IMR-90 (cell line): ENCODE results near the gene SAMD4B.

ENCODE experiments used
- BHLHE40 ChIP-seq: fragments of 150-350 bp; IDR thresholded peaks from 2 replicates; pipeline ENCODE4 v1.6.1; 2016; ENCODE audit warnings: mild to moderate bottlenecking, low read depth, low read length
- CEBPB ChIP-seq: IDR thresholded peaks from 2 replicates; pipeline ENCODE4 v1.6.1; 2012; ENCODE audit warnings: low read depth, low read length, improper control_type of control experiment
- CHD1 ChIP-seq: IDR thresholded peaks from 2 replicates; pipeline ENCODE4 v1.6.1; 2012; ENCODE audit warnings: low read depth, low read length, improper control_type of control experiment
- FOS ChIP-seq: fragments of 150-350 bp; IDR thresholded peaks from 2 replicates; pipeline ENCODE4 v1.6.1; 2016; ENCODE audit warnings: low read depth, low read length
- MAFK ChIP-seq: IDR thresholded peaks from 2 replicates; pipeline ENCODE4 v1.6.1; 2012; ENCODE audit warnings: low read depth, low read length, improper control_type of control experiment
- MXI1 ChIP-seq: IDR thresholded peaks from 2 replicates; pipeline ENCODE4 v1.6.1; 2012; ENCODE audit warnings: low read depth, mild to moderate bottlenecking, low read length, moderate library complexity, borderline replicate concordance
- POLR2A ChIP-seq: IDR thresholded peaks from 2 replicates; pipeline ENCODE4 v1.6.1; 2012; ENCODE audit warnings: mild to moderate bottlenecking, low read depth, low read length
- RAD21 ChIP-seq: IDR thresholded peaks from 2 replicates; pipeline ENCODE4 v1.6.1; 2012; ENCODE audit warnings: low read length, improper control_type of control experiment
- RCOR1 ChIP-seq: IDR thresholded peaks from 2 replicates; pipeline ENCODE4 v1.6.1; 2012; ENCODE audit warnings: mild to moderate bottlenecking, low read length, improper control_type of control experiment; ENCODE audit not compliant: insufficient replicate concordance
- RFX5 ChIP-seq: IDR thresholded peaks from 2 replicates; pipeline ENCODE4 v1.8.0; 2012; ENCODE audit warnings: low read depth, mild to moderate bottlenecking, low read length, moderate library complexity
- TF ChIP-seq, protein P1 (sequence below): conservative IDR thresholded peaks from 2 replicates; pipeline ENCODE4 v1.5.1; 2012; ENCODE audit warnings: mild to moderate bottlenecking, low read depth, low read length, improper control_type of control experiment

GRCh38 chr19:39317476-39317875 lies 24.7 kb upstream of the SAMD4B start:
- TF ChIP-seq, protein P1, sequence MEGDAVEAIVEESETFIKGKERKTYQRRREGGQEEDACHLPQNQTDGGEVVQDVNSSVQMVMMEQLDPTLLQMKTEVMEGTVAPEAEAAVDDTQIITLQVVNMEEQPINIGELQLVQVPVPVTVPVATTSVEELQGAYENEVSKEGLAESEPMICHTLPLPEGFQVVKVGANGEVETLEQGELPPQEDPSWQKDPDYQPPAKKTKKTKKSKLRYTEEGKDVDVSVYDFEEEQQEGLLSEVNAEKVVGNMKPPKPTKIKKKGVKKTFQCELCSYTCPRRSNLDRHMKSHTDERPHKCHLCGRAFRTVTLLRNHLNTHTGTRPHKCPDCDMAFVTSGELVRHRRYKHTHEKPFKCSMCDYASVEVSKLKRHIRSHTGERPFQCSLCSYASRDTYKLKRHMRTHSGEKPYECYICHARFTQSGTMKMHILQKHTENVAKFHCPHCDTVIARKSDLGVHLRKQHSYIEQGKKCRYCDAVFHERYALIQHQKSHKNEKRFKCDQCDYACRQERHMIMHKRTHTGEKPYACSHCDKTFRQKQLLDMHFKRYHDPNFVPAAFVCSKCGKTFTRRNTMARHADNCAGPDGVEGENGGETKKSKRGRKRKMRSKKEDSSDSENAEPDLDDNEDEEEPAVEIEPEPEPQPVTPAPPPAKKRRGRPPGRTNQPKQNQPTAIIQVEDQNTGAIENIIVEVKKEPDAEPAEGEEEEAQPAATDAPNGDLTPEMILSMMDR = no peak
- no peak for TF ChIP-seq MXI1
- no peak for TF ChIP-seq CHD1
- TF ChIP-seq POLR2A = no peak
- no peak for TF ChIP-seq RAD21
- no peak for TF ChIP-seq RFX5
- no peak for TF ChIP-seq BHLHE40
- no peak for TF ChIP-seq RCOR1
- no peak for TF ChIP-seq MAFK
- TF ChIP-seq CEBPB = no peak
- no peak for TF ChIP-seq FOS
